Muscle layer of colon (tissue), 2 donors: ENCODE measurements around the gene TCIRG1.
A peak's percentile ranks its signal among the peaks of the same experiment; 100 is the strongest.

Experiments used
- H3K27ac ChIP-seq: one replicate; pipeline ENCODE4 v1.7.0; 2013; ENCODE audit warnings: low read depth, mild to moderate bottlenecking, low read length, moderate library complexity
- H3K27me3 ChIP-seq, 2 donors: one replicate each; pipeline ENCODE4 v1.7.0; 2013; ENCODE audit warnings: low read length in 2 of 2, mild to moderate bottlenecking in 2 of 2; ENCODE audit not compliant: insufficient read depth in 2 of 2, control insufficient read depth in 1 of 2
- H3K36me3 ChIP-seq: one replicate; pipeline ENCODE4 v1.7.0; 2013; ENCODE audit warnings: mild to moderate bottlenecking, low read length; ENCODE audit not compliant: insufficient read depth
- H3K4me1 ChIP-seq: one replicate; pipeline ENCODE4 v1.7.0; 2013; ENCODE audit warnings: mild to moderate bottlenecking, low read length; ENCODE audit not compliant: insufficient read depth
- H3K4me3 ChIP-seq, 2 donors: one replicate each; pipeline ENCODE4 v1.7.0; 2013; ENCODE audit warnings: low read length in 2 of 2, low read depth in 1 of 2, mild to moderate bottlenecking in 1 of 2, moderate library complexity in 1 of 2
- H3K9ac ChIP-seq: one replicate; pipeline ENCODE4 v1.7.0; 2013; ENCODE audit warnings: low read length
- H3K9me3 ChIP-seq: one replicate; pipeline ENCODE4 v1.7.0; 2013; ENCODE audit warnings: mild to moderate bottlenecking, low read length
- donor health status: abdominal sarcoma.
- donor health status: Adenocarcinoma of cecum.

The TCIRG1 gene

GRCh38 chr11:68036141-68036716, 2.6 kb upstream of the TCIRG1 start:
- Histone ChIP-seq H3K4me3 (no peak overlapping the region), H3K27ac (no peak overlapping the region), H3K9me3 (no peaks in the 10 kb centered on the region), H3K9ac (no peak overlapping the region), H3K4me1 (peaks cover 46% of the 10 kb centered on the region), H3K36me3 (peaks cover 24% of the 10 kb centered on the region), H3K27me3 (no peaks in the 10 kb centered on the region)

- Histone ChIP-seq H3K4me1 (peaks cover 44% of the 10 kb centered on the region), H3K9me3 (no peaks in the 10 kb centered on the region), H3K27me3 (no peaks in the 10 kb centered on the region), H3K4me3 (no peak overlapping the region), H3K27ac (peak overlapping the region; percentile 85), H3K9ac (no peak overlapping the region), H3K36me3 (peaks cover 24% of the 10 kb centered on the region)
Observed at GRCh38 chr11:68036717-68037239, 2.0 kb upstream of the TCIRG1 start.

GRCh38 chr11:68037411-68038225, 1.2 kb upstream of the TCIRG1 start:
- no peak overlapping the region for H3K4me3 ChIP-seq
- peak overlapping the region; percentile 85 for H3K27ac ChIP-seq
- H3K27me3 ChIP-seq = no peaks in the 10 kb centered on the region
- H3K9ac ChIP-seq = peak overlapping the region; percentile 75
- H3K36me3 ChIP-seq = peaks cover 24% of the 10 kb centered on the region
- no peaks in the 10 kb centered on the region for H3K9me3 ChIP-seq
- H3K4me1 ChIP-seq = peaks cover 38% of the 10 kb centered on the region

GRCh38 chr11:68038226-68038717, 553 bp upstream of the TCIRG1 start:
- H3K9ac ChIP-seq = peak overlapping the region; percentile 75
- peak overlapping the region; percentile 85 for H3K27ac ChIP-seq
- H3K9me3 ChIP-seq = no peaks in the 10 kb centered on the region
- peaks cover 38% of the 10 kb centered on the region for H3K4me1 ChIP-seq
- no peaks in the 10 kb centered on the region for H3K27me3 ChIP-seq
- peaks cover 19% of the 10 kb centered on the region for H3K36me3 ChIP-seq
- H3K4me3 ChIP-seq = peak overlapping the region; percentile 61 to 88

GRCh38 chr11:68039526-68040086, 781 bp downstream of the TCIRG1 start:
- peak overlapping the region; percentile 85 for H3K27ac ChIP-seq
- H3K36me3 ChIP-seq = peaks cover 11% of the 10 kb centered on the region
- H3K27me3 ChIP-seq = no peaks in the 10 kb centered on the region
- peak overlapping the region; percentile 87 for H3K9ac ChIP-seq
- H3K9me3 ChIP-seq = no peaks in the 10 kb centered on the region
- peaks cover 38% of the 10 kb centered on the region for H3K4me1 ChIP-seq
- peak overlapping the region; percentile 61 to 88 for H3K4me3 ChIP-seq

- Histone ChIP-seq H3K4me3 (peak overlapping the region; percentile 61 to 88), H3K27me3 (no peaks in the 10 kb centered on the region), H3K4me1 (peaks cover 38% of the 10 kb centered on the region), H3K36me3 (peaks cover 14% of the 10 kb centered on the region), H3K9ac (peak overlapping the region; percentile 87), H3K27ac (peak overlapping the region; percentile 85), H3K9me3 (no peaks in the 10 kb centered on the region)
Observed at GRCh38 chr11:68040101-68040956, 1.5 kb downstream of the TCIRG1 start.

GRCh38 chr11:68040957-68041591, 2.2 kb downstream of the TCIRG1 start:
- H3K36me3 ChIP-seq = peaks cover 14% of the 10 kb centered on the region
- H3K9ac ChIP-seq = peak overlapping the region; percentile 87
- H3K9me3 ChIP-seq = no peaks in the 10 kb centered on the region
- H3K27ac ChIP-seq = peak overlapping the region; percentile 85
- no peaks in the 10 kb centered on the region for H3K27me3 ChIP-seq
- H3K4me1 ChIP-seq = peaks cover 38% of the 10 kb centered on the region
- peak overlapping the region; percentile 61 to 88 for H3K4me3 ChIP-seq

GRCh38 chr11:68041617-68042218, 2.9 kb downstream of the TCIRG1 start:
- Histone ChIP-seq H3K4me3 (no peak overlapping the region), H3K9me3 (no peaks in the 10 kb centered on the region), H3K36me3 (peaks cover 18% of the 10 kb centered on the region), H3K9ac (no peak overlapping the region), H3K27ac (no peak overlapping the region), H3K27me3 (no peaks in the 10 kb centered on the region), H3K4me1 (peaks cover 38% of the 10 kb centered on the region)

GRCh38 chr11:68042219-68043028, 3.6 kb downstream of the TCIRG1 start:
- H3K27ac ChIP-seq = no peak overlapping the region
- H3K9me3 ChIP-seq = no peaks in the 10 kb centered on the region
- peaks cover 37% of the 10 kb centered on the region for H3K4me1 ChIP-seq
- H3K27me3 ChIP-seq = no peaks in the 10 kb centered on the region
- H3K4me3 ChIP-seq = no peak overlapping the region
- peaks cover 18% of the 10 kb centered on the region for H3K36me3 ChIP-seq
- H3K9ac ChIP-seq = no peak overlapping the region

GRCh38 chr11:68043029-68043348, 4.2 kb downstream of the TCIRG1 start:
- H3K36me3 ChIP-seq = peaks cover 18% of the 10 kb centered on the region
- no peak overlapping the region for H3K27ac ChIP-seq

More at GRCh38 chr11:68043029-68043348, 4.2 kb downstream of the TCIRG1 start:
- Histone ChIP-seq H3K4me3 (no peak overlapping the region), H3K4me1 (peaks cover 31% of the 10 kb centered on the region), H3K9ac (no peak overlapping the region), H3K9me3 (no peaks in the 10 kb centered on the region), H3K27me3 (no peaks in the 10 kb centered on the region)
